Measurements from ENCODE around the gene GRK4.
"Not testable (repeated sequence)": the region's sequence is repeated elsewhere in the genome, so short reads cannot be mapped to it uniquely, and the experiment has no call there.

DNA sequence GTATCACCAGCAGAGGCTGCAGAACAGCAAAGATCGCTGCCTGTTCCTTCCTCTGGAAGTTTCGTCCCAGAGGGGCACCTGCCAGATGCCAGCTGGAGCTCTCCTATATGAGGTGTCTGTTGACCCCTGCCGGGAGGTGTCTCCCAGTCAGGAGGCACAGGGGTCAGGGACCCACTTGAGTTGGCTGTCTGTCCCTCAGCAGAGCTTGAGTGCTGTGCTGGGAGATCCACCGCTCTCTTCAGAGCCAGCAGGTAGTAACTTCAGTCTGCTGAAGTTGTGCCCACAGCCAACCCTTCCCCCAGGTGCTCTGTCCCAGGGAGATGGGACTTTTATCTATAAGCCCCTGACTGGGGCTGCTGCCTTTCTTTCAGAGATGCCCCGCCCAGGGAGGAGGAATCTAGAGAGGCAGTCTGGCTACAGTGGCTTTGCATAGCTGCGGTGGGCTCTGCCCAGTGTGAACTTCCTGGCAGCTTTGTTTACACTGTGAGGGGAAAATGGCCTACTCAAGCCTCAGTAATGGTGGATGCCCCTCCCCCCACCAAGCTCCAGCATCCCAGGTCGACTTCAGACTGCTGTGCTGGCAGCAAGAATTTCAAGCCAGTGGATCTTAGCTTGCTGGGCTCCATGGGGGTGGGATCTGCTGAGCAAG, 40.8 kb upstream of the GRK4 start:
- TF ChIP-seq, protein P1, sequence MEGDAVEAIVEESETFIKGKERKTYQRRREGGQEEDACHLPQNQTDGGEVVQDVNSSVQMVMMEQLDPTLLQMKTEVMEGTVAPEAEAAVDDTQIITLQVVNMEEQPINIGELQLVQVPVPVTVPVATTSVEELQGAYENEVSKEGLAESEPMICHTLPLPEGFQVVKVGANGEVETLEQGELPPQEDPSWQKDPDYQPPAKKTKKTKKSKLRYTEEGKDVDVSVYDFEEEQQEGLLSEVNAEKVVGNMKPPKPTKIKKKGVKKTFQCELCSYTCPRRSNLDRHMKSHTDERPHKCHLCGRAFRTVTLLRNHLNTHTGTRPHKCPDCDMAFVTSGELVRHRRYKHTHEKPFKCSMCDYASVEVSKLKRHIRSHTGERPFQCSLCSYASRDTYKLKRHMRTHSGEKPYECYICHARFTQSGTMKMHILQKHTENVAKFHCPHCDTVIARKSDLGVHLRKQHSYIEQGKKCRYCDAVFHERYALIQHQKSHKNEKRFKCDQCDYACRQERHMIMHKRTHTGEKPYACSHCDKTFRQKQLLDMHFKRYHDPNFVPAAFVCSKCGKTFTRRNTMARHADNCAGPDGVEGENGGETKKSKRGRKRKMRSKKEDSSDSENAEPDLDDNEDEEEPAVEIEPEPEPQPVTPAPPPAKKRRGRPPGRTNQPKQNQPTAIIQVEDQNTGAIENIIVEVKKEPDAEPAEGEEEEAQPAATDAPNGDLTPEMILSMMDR (conservative IDR thresholded peaks at IDR 0.05; ENCODE audit: low read depth, low read length): not testable (repeated sequence)
- TF ChIP-seq EZH2 (IDR thresholded peaks at IDR 0.05; ENCODE audit: low read length, unreplicated experiment): not testable (repeated sequence)

All from PC-3 (cell line).